Measurements from ENCODE around the gene UQCC5.

Gene UQCC5

GRCh38 chr3:52574056-52574965, 37.9 kb downstream of the UQCC5 start:
- no peak for DNase-seq

Data from inflammatory macrophage treated with lipopolysaccharide for 1 hour (primary cell).